ENCODE results near the gene ZC3H12C.
A peak's percentile ranks its signal among the peaks of the same experiment; 100 is the strongest.

Gene ZC3H12C

GRCh38 chr11:110077346-110077745 is 15.8 kb upstream of the ZC3H12C start:
- no peak for DNase-seq

GRCh38 chr11:110077831-110078325 is 15.3 kb upstream of the ZC3H12C start:
- no peak for DNase-seq

GRCh38 chr11:110078923-110079544 is 14.2 kb upstream of the ZC3H12C start:
- DNase-seq, result no peak

GRCh38 chr11:110079726-110080125 is 13.5 kb upstream of the ZC3H12C start:
- DNase-seq, result no peak

GRCh38 chr11:110081462-110082376 is 11.5 kb upstream of the ZC3H12C start:
- DNase-seq, result no peak

GRCh38 chr11:110082899-110083298 is 10.3 kb upstream of the ZC3H12C start:
- no peak for DNase-seq

GRCh38 chr11:110085255-110085838 is 7.8 kb upstream of the ZC3H12C start:
- DNase-seq, result no peak

GRCh38 chr11:110086892-110087309 is 6.3 kb upstream of the ZC3H12C start:
- no peak for DNase-seq

GRCh38 chr11:110087812-110088534 is 5.2 kb upstream of the ZC3H12C start:
- DNase-seq, result no peak

GRCh38 chr11:110088535-110089344 is 4.5 kb upstream of the ZC3H12C start:
- DNase-seq, result no peak

- DNase-seq, result no peak
Measured at GRCh38 chr11:110089617-110090282, 3.4 kb upstream of the ZC3H12C start.

GRCh38 chr11:110090466-110091026 is 2.6 kb upstream of the ZC3H12C start:
- no peak for DNase-seq

- DNase-seq, result no peak
Measured at GRCh38 chr11:110092111-110092514, 1.1 kb upstream of the ZC3H12C start.

- peak; percentile 33 to 67 for DNase-seq
Measured at GRCh38 chr11:110093407-110094297, 460 bp downstream of the ZC3H12C start.

- DNase-seq, result no peak
Measured at GRCh38 chr11:110094298-110095285, 1.4 kb downstream of the ZC3H12C start.

- DNase-seq, result no peak
Measured at GRCh38 chr11:110095554-110095953, 2.4 kb downstream of the ZC3H12C start.

- DNase-seq, result no peak
Measured at GRCh38 chr11:110096496-110096895, 3.3 kb downstream of the ZC3H12C start.

- DNase-seq, result no peak
Measured at GRCh38 chr11:110097459-110098012, 4.3 kb downstream of the ZC3H12C start.
